Measurements from ENCODE around the gene ZNF683.
"Not testable (repeated sequence)": the region's sequence is repeated elsewhere in the genome, so short reads cannot be mapped to it uniquely, and the experiment has no call there.

ZNF683 gene

DNA sequence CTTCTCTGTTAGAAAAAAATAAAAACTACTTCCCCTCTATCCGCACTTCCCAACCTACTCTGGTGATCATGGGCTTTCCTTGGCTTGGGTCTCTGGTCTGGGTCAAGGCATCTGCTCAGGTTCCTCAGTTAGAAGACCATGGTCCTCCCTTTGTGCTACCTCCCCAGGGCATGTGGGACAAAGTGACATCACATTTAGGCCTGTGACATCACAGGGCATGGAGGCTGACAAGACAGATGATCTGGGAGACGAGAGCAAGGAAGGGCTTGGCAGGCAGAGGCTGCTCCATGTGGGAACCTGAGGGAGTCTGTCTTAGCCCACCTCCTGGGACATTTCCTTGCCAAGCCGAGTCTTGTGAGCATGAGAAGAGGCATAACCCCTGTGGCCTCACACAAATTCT lies at the start of gene ZNF683:
Gene ZNF683, minus strand, starts transcription at position 140 of the 400 bp plus-strand sequence. CDS start 4,179 bp downstream, outside the sequence.
- DNase-seq: not testable (repeated sequence)

DNA sequence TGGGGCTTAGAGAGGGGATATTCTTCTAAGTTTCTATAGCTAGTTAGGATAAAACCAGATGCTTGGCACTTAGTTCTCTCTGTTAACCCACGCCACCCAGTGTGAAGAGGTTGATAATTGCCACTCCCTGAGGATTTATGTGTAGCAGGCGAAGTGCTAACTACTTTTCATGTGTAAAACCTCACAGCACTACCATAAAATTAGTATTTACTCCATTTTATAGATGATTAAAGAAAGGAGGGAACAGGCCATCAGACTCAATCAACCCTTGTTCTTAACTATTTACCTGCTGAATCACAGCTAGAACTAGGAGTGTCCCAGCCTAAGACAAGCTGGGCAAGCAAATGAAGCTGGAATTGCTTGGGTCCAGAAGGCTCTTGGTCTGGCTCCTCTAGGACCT lies 46.9 kb upstream of the ZNF683 start:
- DNase-seq: no peak

DNA sequence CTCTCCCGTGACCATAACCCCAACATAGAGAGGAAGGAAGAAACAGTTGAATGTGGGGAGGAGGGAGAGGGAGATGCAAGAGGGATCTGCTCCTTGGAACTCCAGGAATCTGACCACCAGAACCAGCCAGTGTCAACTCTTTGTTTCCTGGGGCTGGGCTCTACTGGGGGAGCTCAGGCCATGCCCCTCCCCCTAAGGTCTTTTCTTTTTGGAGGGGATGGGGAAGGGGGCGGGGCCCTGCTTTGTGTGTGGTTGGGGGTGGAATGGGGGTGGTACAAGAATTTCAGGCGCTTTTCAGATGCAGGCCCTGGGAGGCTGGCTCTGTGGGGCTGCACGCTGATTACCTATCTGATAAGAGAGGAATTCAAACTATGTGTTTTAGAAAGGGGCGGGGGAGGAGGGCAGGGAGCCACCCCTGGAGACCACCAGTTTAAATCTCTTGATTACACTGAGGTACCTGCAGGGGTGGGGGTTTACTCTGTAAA lies 46.4 kb upstream of the ZNF683 start:
- no peak for DNase-seq

DNA sequence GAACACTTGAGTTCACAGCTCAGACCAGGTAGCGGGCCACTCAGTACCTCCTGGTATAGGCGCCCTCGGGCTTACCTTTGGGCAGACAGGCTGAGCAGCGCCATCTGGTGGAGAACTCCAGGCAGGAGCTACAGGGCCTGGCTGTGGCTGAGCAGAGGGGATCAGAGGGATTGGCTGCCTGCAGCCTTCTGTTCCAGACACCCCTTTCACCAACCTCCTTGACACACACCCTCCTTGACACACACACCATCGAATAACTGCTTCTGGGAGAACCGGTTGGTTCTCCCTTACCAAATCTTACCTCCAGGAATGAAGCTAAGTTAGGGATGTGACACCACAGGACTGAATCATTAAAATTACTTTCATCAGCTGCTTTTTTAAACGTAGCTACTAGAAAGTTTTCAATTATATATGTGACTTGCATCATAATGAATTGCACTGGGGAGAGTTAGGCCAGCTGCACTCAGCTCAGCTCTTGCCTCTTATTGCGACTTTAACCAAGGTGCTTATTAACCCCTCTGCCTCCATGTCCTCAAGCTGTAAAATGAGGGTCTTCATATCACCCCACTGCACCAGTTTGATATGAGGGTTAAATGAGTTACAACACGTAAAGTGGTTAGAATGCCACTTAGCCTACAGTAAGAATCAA lies 44.7 kb upstream of the ZNF683 start:
- peak in 1 of 2 experiments; percentile 49 for DNase-seq

DNA sequence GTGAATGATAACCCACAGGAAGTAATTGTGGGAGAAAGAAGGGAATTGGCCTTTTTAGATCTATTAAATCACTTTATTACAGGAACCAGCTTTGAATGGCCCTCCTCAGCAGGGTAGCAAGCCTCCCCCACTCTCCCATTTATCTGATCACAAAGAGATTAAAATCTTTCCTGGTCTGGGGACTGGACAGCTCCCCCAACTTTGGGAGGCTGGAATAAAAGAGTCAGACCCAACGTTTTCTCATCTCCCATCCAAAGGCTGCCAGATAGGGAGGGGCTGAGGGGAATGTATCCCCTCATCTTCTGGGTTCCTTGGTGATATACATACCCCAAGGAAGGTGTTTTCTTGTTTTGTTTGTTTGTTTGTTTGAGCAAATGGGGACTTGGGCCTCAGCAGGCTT lies 40.5 kb upstream of the ZNF683 start:
- DNase-seq: no peak

DNA sequence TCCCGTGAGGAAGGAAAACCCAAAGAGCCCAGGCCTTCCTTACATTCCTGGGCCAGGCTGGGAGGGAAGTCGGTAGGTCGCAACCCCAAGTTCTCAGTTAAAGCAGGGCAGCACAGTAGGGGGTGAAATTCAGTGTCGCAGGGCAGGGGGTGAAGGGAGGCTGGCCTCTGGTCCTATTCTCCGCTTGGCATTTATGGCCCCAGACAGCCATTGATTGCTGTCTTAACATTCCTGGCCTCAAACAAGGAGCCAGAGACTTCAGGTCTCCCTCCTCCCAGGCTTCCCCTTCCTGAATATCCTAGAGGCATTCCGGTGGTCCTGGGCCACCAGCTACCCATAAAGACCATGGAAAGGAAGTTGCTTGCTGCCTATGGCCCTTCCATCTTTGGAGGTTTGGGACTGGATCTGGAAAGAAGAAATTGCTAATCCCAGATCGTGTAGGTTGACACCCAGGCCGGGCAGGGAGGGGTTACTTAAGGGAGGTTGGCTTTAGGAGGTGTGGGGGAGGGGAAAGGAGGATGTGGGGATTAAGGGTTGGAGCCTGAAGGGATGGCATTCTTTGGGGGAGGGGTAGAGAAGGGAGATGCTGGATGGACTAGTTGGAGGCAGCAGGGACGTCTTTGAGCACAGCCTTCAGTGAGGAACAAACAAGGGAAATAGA lies 39.8 kb upstream of the ZNF683 start:
- DNase-seq: no peak

DNA sequence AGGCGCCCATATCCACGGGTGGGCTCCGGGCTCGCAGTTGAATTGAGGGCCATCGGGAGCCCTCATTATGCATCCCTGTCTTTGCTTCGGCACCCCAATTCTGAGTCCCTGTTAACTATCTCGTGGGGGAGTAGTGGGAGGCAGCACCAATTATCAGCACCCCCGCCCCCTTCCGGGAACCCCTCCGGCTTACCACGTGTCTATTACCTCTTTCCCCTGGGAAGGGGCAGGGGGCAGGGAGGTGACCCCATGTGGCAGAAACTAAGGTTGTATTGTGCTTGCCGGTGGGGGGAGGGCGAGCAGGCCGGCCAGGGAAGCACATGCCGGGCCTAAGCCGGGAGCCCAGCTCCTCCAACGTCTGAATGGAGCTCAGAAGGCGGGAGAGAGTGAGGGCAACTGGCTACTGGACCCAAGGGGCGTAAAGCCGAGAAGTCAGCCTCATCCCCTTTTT lies 39.1 kb upstream of the ZNF683 start:
- DNase-seq: no peak

DNA sequence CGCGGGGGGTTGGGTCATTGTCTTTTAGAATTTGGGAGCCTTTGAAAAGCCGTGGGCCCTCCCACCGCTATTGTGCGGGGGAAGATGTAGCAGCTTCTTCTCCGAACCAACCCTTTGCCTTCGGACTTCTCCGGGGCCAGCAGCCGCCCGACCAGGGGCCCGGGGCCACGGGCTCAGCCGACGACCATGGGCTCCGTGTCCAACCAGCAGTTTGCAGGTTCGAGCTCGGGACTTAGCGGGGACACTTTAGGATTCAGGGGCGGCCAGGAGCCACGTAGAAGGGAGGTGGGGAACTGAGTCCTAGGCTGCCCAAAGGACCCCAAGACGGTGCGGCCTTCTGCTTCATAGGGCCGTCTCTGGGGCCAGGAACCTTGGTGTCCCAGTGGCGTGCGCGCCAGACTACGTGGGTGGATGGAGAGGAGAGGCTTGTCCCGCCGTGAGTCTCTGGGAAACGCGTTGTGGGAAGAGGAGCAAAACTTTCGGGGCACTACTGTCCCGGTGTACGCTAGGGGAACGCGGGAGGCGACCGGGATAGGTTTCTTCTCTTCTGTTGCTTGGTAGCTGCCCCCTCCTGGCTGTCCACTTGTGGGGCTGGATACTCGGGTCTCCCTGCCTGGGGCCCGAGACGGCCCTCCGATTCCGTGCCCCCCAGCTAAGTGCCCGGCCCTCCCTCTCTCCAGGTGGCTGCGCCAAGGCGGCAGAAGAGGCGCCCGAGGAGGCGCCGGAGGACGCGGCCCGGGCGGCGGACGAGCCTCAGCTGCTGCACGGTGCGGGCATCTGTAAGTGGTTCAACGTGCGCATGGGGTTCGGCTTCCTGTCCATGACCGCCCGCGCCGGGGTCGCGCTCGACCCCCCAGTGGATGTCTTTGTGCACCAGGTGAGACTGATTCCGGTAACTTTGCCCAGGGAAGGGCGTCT lies 38.4 kb upstream of the ZNF683 start, which contains the start of gene LIN28A:
Gene LIN28A, plus strand, starts transcription at position 112 of the 918 bp plus-strand sequence. Its CDS starts 75 bp downstream, at position 187.
- DNase-seq: no peak

DNA sequence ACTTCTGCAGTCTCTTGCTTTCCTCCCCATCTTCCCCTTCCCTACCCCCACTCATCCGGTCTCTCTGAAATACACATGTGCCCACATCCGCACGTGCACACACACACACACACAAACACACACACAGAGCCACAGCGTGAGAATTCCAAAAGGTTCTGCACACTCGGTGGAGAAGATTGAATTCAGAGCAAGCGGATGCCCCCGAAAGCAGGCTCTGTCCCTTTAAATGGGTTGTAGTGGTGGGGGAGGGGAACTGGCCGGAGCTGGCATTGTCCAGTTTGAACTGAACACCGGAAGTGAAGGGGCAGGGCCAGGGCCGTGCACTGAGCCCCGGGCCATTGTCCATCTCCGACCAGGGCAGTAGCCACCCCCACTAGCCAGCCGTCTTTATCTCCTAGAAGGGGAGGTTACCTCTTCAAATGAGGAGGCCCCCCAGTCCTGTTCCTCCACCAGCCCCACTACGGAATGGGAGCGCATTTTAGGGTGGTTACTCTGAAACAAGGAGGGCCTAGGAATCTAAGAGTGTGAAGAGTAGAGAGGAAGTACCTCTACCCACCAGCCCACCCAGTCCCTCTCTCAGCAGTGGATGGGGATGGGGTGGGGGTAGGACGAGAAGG lies 36.7 kb upstream of the ZNF683 start:
- no peak for DNase-seq

DNA sequence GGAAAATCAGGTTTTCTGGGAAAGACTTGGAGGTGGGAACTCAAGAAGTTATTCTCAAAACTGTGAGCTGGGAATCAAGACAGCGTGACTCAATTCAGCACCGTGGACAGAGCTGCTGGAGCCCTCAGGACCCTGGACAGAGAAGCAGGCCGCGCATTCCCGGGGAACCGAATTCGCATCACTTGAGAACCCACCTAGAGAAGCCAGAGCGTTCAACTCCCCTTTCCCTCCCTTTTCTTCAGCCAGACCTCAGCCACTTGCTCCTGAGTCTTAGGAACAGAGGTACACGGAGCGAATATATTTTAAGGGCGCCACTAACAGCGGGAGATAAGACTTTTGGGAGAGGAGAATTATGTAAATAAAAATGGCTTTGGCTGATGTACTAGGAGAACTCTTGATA lies 36.1 kb upstream of the ZNF683 start:
- DNase-seq: no peak

DNA sequence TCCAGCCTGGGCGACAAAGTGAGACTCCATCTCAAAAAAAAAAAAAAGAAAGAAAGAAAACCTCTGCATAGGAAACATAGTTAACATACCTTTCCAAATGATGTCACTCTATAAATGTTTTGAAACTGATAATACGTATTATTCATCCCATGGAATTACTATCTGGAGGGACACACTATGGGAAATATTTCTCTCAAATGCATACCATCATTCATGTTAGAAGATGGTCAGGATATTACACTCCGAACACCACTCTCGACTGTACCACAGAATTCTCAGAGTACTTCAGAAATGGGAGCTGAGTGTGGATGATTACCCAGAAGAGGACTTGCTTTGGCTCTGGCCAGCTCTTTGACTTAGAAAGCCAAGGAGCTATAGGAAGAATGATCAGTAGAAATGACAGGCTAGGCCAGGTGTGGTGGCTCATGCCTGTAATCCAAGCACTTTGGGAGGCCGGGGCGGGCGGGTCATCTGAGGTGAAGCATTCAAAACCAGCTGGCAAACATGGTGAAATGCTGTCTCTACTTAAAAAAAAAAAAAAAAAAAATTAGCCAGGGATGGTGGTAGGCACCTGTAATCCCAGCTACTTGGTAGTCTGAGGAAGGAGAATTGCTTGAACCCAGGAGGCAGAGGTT lies 32.8 kb upstream of the ZNF683 start:
- DNase-seq: no peak

DNA sequence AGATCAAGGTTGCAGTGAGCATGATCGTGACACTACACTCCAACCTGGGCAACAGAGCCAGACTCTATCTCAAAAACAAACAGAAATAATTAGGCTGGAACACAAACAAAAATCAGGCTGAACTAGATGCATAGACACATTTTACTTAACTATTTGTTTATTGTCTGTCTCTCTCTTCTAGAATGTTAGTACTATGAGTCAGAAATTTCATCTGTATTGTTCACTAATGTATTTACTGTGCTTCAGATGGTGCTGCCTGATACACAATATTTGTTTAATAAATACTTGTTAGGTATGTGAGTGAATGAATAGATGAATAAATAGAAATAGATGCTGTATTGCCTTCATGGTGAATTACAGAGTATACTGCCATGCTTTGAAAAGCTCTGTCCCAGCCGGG lies 32.1 kb upstream of the ZNF683 start:
- DNase-seq: no peak

DNA sequence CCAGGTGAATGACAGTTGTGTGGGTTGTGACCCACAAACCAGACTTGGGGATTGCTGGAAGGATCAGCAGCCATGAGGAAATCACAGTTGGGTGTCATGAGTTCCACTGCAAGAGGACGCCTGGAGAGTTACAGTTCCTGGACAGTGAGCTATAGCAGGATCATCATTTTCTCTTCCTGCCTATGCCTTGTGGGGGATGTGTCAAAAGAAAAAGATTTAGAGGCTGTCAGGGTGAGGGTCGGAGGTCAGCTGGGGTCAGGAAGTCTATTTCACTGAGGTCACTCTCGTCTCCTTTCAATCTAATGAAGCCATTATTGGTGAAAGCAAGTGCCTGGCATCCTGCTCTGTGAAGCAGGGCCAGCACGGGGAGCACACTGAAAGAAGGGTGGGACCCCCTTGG lies 31.1 kb upstream of the ZNF683 start:
- no peak for DNase-seq

DNA sequence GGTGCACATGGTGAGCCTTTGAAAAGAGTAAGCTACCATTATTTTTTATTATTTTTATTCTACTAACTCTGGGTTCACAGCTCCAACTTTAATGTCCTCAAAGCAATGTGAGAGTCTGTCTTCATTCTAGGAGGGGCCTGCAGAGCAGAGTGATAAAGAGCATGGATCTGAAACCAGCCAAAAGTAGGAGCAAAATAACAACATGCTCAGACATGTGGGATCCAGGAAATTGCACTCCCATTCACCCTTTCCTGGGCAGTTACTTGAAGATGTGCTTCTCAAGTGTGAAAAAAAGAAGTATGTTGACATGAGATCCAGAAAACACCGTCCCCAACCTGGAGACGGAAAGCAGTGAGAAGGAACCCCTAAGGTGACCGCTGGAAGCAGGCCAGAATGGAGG lies 29.3 kb upstream of the ZNF683 start:
- no peak for DNase-seq

DNA sequence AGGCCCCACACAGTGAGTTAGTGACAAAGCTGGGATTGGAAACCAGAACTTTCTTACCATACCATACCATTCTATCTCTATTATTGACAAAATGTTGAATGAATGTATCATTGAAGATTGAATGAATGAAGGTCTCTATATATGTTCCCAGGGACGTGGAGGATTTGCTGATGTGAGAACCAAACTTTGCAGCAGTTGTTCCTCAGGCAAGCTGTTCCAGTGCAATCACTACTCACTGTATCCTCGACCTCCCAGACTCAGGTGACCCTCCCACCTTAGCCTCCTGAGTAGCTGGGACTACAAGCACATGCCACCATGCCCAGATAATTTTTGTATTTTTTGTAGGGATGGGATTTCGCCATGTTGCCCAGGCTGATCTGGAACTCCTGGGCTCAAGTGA lies 26.5 kb upstream of the ZNF683 start:
- no peak for DNase-seq

DNA sequence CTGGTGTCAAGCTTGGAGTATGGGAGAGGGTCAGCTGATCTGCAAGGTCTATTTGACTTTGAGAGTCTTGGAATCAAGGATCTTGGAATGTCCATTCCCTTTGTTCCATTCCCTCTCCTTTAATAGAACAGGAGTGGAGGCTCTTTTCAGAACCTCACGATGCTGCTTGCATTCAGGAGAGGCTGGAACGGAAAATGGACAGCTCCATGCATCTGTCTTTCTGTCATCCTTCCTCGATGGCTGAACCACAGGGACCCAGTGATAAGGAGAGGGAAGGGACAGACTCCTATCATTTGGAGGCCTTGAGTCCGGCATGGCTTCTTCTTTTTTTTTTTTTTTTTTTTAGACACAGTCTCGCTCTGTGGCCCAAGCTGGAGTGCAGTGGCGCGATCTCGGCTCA lies 23.2 kb upstream of the ZNF683 start:
- no peak for DNase-seq

DNA sequence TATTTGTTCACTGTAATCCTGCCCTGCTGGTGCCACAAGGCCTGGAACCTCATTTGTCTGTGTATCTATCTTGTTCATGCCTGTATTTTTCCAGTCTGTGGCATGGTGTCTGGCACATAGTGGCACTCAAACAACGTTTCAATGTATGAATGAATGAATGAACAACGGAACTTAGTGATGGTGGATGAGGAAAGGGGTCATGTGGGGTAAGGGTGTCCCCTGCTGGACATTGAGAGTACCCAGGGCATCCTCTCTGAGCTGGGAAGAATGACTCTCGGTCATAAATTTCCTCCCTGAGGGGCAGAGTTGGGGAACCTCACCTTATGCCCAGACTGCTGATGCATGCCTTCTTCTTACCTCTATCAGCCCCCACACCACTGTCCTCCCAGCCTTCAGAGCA lies 18.9 kb upstream of the ZNF683 start:
- no peak for DNase-seq

DNA sequence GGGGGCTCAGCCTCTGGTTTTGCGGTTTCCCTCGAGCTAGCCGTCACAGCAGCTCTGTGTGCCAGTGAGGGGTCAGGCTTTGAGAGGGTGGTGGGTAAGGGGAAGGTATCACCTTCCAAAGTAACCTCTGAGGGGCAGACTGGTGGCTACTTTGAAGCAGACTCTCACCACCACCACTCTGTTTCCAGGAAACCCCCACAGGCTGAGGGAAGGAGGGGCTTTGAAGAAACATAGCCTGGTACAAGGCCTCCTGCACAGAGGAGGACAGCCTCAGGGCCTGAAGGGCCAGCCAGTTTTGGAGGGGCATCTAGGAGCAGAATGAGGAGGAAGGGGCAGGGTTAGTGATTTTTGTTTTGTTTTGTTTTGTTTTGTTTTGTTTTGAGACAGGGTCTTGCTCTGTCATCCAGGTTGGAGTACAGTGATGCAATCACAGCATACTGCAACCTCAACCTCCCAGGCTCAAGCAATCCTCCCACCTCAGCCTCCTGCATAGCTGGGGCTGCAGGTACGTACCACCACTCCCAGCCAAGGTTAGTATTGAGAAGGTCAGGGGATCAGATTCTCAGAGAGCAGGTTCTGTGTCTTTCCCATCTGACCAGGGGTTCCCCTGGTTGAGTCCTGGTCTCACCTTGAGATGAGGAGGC lies 17.2 kb upstream of the ZNF683 start:
- no peak for DNase-seq

DNA sequence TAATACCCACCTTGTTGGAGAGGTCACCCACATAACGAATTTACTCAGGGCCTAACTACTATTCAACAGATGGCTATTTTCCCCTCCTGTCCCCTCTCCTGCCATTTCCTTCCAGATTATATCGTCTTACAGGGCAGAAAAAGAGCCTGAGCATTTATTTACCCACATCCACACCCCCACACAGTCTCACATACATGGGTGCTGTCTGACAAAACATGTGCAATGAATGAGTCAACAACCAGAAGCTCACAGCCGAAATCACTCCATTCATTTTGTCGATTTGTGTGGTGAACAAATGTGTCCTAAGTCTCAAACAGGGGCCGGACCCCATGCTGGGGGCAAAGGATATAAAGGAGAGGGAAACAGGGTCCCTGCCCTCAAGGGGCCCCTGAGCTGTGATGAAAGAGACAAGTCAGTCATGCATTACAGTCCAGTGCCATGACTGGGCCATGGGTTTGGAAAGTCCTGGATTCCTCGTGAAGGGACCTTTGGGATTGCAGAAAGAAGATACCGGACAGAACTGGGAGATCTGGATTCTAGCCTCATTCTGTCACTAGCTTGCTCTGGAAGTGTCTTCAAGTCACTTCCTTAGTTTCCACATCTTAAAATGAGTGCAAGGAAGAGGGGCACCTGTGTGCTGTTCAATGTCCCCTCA lies 16.4 kb upstream of the ZNF683 start:
- DNase-seq: no peak

DNA sequence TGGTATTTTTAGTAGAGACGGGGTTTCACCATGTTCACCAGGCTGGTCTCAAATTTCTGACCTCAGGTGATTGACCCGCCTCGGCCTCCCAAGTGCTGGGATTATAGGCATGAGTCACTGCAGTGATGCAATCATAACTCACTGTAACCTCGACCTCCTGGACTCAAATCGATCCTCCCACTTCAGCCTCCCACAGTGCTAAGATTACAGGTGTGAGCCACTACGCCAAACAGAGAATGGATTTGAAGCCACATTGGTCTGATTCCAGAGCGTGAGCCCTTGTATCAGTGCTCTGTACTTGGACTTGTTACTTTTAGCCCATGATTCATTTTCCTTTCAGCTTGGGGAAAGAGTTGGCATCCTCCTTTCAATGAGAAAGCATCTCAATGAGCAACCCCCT lies 14.9 kb upstream of the ZNF683 start:
- DNase-seq: no peak

DNA sequence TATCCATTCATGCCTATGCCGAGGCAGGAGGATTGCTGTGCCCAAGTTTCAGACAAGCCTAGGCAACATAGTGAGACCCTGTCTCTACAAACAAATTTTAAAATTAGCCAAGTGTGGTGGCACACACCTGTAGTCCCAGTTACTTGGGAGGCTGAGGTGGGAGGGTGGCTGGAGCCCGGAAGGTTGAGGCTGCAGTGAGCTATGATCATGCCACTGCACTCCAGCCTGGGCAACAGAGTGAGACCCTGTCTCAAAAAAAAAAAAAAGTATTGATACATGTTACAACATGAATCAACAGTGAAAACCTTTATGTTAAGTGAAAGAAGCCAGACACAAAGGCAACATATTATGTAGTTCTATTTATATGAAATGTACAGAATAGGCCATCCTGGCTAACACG lies 12.5 kb upstream of the ZNF683 start:
- DNase-seq: not testable (repeated sequence)
